Left forelimb (tissue), 1 donor: ENCODE data around the gene HAUS6.
"Not testable (repeated sequence)": the region's sequence is repeated elsewhere in the genome, so short reads cannot be mapped to it uniquely, and the experiment has no call there.

Experiments
- DNase-seq: peaks from one replicate; pipeline ENCODE4 v3.0.0-alpha.2; 2018; ENCODE audit warnings: low spot score

Gene HAUS6

GRCh38 chr9:19033015-19033414, 69.7 kb downstream of the HAUS6 start, which contains the start of gene SAXO1:
Gene SAXO1, minus strand, starts transcription at chr9:19033209. Its CDS starts 301 bp downstream, at chr9:19032908.
- no peak for DNase-seq

DNA sequence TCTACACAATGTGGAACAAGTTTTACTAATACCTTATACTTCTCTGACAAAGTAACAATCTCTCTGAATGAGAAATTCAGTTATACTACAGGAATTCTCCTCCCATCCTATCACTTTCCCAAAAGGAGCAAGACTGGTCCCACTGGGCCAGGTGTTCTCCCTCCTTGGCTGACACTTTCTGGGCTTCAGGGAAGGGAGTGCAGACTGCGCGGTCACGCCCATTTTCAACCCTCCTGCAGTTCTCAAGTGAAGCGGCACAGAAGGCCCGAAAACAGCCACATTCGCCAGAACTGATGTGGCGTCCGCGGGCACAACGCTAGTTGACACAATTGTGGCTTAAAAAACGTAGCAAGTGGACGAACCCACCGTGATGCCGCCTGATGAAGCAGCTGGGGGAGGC, 70.3 kb downstream of the HAUS6 start:
- DNase-seq = no peak

DNA sequence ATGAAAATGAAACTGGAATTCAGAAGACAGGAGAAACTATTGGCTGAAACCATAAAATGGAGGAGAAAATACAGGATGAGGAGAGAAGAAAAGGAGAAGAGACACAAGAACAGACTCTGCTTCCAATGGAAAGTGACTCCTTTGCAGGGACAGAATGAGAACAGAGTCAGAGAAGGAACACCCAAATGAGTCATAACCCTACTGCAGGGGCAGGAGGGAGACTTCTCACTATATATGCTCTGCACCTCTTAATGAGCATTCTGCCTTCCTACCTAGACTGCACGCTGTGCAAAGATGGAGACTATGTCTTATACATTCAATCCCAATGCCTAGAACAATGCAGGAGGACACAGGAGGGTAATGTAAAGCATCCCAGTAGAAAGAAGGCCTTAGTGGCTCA, 71.8 kb downstream of the HAUS6 start:
- no peak for DNase-seq

DNA sequence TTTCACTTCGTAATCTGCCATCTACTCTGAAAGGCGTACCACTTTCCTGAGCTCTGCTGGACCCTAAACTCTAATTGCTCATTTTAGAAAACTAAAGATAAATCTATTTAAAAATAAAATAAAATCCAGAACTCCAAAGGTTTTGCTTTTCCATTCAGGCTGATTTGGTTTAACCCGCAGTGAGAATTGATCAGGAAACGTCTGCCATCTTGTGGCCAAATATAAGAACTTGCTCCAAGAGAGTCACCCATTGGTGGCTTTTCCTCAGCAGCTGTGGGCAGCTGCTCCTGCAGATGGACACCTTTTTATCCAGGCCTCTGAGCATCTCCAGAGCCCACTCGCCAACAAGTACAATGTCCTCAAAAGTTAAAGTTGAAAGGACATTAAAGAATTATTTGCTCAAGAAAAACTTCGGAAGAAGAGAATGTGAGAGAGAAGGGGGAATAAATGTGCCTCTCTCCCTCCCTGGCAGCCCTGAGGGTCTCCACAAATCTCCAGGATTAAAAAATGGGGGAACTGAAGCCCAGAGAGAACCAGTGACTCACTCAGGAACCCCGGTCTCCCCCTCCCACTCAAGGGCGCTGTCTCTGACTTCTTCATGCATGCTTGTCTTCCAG, 73.8 kb downstream of the HAUS6 start:
- DNase-seq = no peak

DNA sequence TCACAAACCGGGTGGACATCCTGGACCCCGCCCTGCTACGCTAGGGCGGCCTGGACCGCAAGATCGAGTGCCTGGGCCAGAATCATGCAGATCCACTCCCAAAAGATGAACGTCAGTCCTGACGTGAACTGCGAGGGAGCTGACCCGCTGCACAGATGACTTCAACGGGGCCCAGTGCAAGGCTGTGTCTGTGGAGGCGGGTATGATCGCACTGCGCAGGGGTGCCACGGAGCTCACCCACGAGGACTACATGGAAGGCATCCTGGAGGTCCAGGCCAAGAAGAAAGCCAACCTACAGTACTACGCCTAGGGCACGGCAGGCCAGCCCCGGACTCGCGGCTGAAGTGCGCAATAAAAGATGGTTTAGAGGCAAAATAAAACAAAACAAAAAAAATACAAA, 74.9 kb downstream of the HAUS6 start:
- DNase-seq = no peak

GRCh38 chr9:19026375-19026774, 76.3 kb downstream of the HAUS6 start:
- no peak for DNase-seq

DNA sequence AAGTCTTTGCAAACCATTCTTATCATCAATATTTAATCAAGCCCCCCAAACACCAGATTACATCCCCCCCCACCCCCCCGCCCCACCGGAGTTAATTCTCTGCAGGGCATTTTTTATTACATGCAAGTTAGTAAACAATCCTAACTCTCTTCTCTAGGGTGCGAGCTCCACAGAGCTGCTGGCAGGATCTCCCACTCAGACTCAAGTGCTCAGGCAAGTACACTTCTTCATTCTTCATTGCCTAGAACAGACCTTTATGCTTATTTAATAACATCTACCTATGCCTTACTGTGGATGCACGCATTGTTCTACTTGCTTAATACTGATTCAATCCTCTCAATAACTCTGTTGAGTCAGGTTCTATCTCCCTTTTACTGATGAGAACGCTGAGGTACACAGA, 79.6 kb downstream of the HAUS6 start:
- DNase-seq = no peak

DNA sequence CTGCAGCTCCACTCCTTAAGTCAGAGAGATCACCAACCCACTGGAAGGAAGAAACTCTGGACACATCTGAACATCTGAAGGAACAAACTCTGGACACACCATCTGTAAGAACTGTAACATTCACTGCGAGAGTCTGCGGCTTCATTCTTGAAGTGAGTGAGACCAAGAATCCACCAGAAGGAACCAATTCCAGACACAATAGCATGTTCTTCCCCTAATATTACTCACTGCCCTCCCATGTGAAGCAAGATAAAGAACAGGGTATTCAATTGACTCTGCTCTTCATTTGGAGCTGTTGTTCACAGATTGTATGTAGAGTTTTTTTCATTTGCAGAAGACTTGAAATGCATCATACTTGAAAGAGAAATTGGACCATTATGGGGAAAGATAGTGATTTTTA, 80.5 kb downstream of the HAUS6 start:
- no peak for DNase-seq

GRCh38 chr9:19021649-19022048, 81.1 kb downstream of the HAUS6 start:
- DNase-seq = not testable (repeated sequence)

DNA sequence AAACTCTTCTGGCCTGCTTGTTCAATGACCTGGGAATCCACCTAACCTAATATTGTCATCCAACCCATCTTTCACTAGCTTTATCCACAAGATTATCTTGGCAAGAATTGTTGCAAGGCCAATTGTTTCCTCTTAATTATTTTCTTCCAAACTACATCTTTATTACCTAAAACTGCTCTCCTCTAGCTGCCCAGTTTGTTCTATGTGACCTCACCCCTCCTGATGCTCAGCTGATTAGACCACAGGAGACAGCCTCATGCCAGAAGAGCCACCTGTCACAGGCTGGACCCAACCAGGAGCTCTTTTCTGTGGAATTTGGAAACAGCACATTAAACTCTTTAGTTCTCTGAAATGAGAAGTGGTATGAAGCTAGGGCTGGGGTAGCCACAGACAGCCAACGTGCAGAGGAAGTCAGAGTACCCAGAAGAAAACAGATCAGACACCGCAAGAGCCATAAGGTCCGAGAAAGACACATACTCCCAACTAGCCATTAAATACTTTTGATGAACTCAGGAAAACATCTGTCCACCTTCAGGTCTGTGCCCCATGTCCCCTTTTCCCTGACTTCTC, 81.7 kb downstream of the HAUS6 start:
- DNase-seq = no peak

DNA sequence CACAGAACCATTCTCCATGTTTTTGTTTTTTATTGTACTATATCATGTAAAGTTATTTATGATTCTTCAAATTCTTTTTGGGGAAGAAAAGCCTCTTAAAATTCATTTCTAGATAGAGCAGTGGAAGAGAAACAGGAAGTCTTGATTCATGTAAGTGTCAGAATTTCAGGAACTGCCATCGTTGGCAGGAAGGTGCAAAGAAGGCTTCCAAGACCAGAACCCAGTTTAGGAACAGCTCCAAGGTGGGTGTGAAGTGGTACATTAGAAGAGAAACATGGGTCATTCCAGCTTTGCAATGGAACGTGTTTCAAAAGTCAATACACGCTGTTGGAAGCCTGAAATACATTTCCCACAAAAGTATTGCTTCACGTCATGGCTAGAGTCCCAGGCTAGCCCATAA, 84.5 kb downstream of the HAUS6 start:
- DNase-seq = no peak

GRCh38 chr9:19009391-19009965, 93.2 kb downstream of the HAUS6 start:
- DNase-seq = no peak
